ENCODE data around the gene PTPN22. TPM values are rescaled to one million over a fixed set of nuclear protein-coding genes. Genes with fewer than 3 reads are reported as not detected.

The PTPN22 gene
- total RNA-seq, 1 donor from 2014 or later = 7.4 TPM

GRCh38 chr1:113858982-113859381, 12.5 kb downstream of the PTPN22 start:
- Histone ChIP-seq H3K27me3 (no peaks in the 10 kb centered on the region), H3K4me1 (no peaks in the 10 kb centered on the region), H3K4me3 (no peak overlapping the region), H3K27ac (no peak overlapping the region), H3K36me3 (no peaks in the 10 kb centered on the region), H3K9me3 (no peaks in the 10 kb centered on the region)
- no peak for TF ChIP-seq POLR2A (IDR thresholded peaks at IDR 0.05)
- TF ChIP-seq CTCF (IDR thresholded peaks at IDR 0.05) = no peak
- no peak for TF ChIP-seq POLR2AphosphoS5 (IDR thresholded peaks at IDR 0.05; ENCODE audit: insufficient read depth in 1 of 2, low read depth in 1 of 2)
- no peak for DNase-seq (ENCODE audit: extremely low spot score in 2 of 2)
- intact Hi-C loops (cut with DNase I) = no loop called here

- no peak for DNase-seq (ENCODE audit: extremely low spot score in 2 of 2)
- H3K4me3 ChIP-seq = no peak overlapping the region
- intact Hi-C loops (cut with DNase I) = no loop called here
These were observed 13.1 kb downstream of the PTPN22 start for GRCh38 chr1:113858418-113858817.

GRCh38 chr1:113857776-113858175, 13.7 kb downstream of the PTPN22 start:
- no peaks in the 10 kb centered on the region for H3K36me3 ChIP-seq
- intact Hi-C loops (cut with DNase I) = no loop called here
- no peaks in the 10 kb centered on the region for H3K4me1 ChIP-seq
- no peak for DNase-seq (ENCODE audit: extremely low spot score in 2 of 2)
- no peaks in the 10 kb centered on the region for H3K9me3 ChIP-seq
- no peak for TF ChIP-seq POLR2A (IDR thresholded peaks at IDR 0.05)
- no peak for TF ChIP-seq CTCF (IDR thresholded peaks at IDR 0.05)
- no peak for TF ChIP-seq POLR2AphosphoS5 (IDR thresholded peaks at IDR 0.05; ENCODE audit: insufficient read depth in 1 of 2, low read depth in 1 of 2)
- H3K27me3 ChIP-seq = no peaks in the 10 kb centered on the region
- H3K4me3 ChIP-seq = no peak overlapping the region
- no peak overlapping the region for H3K27ac ChIP-seq

More at GRCh38 chr1:113858418-113858817, 13.1 kb downstream of the PTPN22 start:
- Histone ChIP-seq H3K4me1 (no peaks in the 10 kb centered on the region), H3K27ac (no peak overlapping the region), H3K36me3 (no peaks in the 10 kb centered on the region), H3K27me3 (no peaks in the 10 kb centered on the region), H3K9me3 (no peaks in the 10 kb centered on the region)
- no peak for TF ChIP-seq POLR2A (IDR thresholded peaks at IDR 0.05)
- no peak for TF ChIP-seq POLR2AphosphoS5 (IDR thresholded peaks at IDR 0.05; ENCODE audit: insufficient read depth in 1 of 2, low read depth in 1 of 2)

GRCh38 chr1:113856401-113856790, 15.1 kb downstream of the PTPN22 start:
- Histone ChIP-seq H3K36me3 (no peaks in the 10 kb centered on the region), H3K27me3 (no peaks in the 10 kb centered on the region), H3K4me3 (no peak overlapping the region), H3K4me1 (peaks cover 4% of the 10 kb centered on the region), H3K9me3 (no peaks in the 10 kb centered on the region), H3K27ac (no peak overlapping the region)
- intact Hi-C loops (cut with DNase I) = no loop called here
- DNase-seq (ENCODE audit: extremely low spot score in 2 of 2) = no peak
- no peak for TF ChIP-seq POLR2AphosphoS5 (IDR thresholded peaks at IDR 0.05; ENCODE audit: insufficient read depth in 1 of 2, low read depth in 1 of 2)
- TF ChIP-seq CTCF (IDR thresholded peaks at IDR 0.05) = no peak
- no peak for TF ChIP-seq POLR2A (IDR thresholded peaks at IDR 0.05)

- intact Hi-C loops (cut with DNase I) = no loop called here
These were observed 15.7 kb downstream of the PTPN22 start for GRCh38 chr1:113855630-113856400.

More at GRCh38 chr1:113855630-113856400, 15.7 kb downstream of the PTPN22 start:
- Histone ChIP-seq H3K27me3 (no peaks in the 10 kb centered on the region), H3K9me3 (no peaks in the 10 kb centered on the region), H3K4me3 (no peak overlapping the region), H3K27ac (no peak overlapping the region), H3K4me1 (peaks cover 4% of the 10 kb centered on the region), H3K36me3 (no peaks in the 10 kb centered on the region)
- TF ChIP-seq CTCF (IDR thresholded peaks at IDR 0.05) = no peak
- no peak for TF ChIP-seq POLR2AphosphoS5 (IDR thresholded peaks at IDR 0.05; ENCODE audit: insufficient read depth in 1 of 2, low read depth in 1 of 2)
- TF ChIP-seq POLR2A (IDR thresholded peaks at IDR 0.05) = no peak
- no peak for DNase-seq (ENCODE audit: extremely low spot score in 2 of 2)
